ENCODE measurements around the gene ZC3H7A. TPM values are rescaled to one million over a fixed set of nuclear protein-coding genes. Genes with fewer than 3 reads are reported as not detected.

ZC3H7A gene
- total RNA-seq, 1 donor from 2014 or later: 36.0 TPM

- DNase-seq: no peak
Measured at GRCh38 chr16:11735787-11736186, 61.3 kb downstream of the ZC3H7A start.

DNA sequence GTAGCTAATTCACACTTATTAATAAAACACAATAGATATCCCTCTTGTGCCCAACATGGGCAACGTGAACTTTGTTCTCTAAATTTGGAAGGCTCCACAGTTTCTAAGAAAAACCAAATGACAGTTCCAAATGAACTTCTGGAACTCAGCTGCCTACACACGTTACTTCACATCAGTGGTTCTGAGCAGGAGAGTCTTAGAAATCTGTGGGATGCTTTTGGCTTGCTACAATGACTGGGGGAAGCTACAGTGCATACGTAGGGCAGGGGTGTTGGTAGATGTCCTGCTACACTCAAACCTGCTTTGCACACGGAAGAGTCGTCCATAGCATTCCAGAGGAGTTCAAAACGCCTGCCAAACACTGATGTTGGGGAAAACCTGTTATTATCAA is 62.4 kb downstream of the ZC3H7A start:
- no peak for DNase-seq

GRCh38 chr16:11734025-11734652 is 62.9 kb downstream of the ZC3H7A start:
- DNase-seq: no peak

DNA sequence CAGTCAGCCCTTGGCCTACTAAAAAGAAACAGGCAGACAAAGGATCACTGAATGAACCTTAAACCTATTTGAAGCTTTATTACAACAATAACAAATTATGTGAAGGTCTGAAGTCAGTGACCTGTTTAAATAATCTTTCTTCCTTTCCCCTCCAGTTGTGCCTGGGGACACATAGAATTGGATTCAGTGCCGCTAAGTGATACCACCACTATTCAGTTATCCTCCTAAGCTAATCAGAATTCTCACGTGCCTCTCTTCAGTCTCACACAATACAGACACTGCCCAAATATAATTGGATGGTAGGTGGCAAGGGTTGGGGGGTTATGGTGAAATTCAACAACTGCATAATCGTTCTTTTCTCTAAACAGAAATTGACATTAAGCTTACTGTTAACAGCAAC is 65.8 kb downstream of the ZC3H7A start:
- DNase-seq: no peak

- DNase-seq: no peak
Measured at GRCh38 chr16:11729787-11730186, 67.3 kb downstream of the ZC3H7A start.

DNA sequence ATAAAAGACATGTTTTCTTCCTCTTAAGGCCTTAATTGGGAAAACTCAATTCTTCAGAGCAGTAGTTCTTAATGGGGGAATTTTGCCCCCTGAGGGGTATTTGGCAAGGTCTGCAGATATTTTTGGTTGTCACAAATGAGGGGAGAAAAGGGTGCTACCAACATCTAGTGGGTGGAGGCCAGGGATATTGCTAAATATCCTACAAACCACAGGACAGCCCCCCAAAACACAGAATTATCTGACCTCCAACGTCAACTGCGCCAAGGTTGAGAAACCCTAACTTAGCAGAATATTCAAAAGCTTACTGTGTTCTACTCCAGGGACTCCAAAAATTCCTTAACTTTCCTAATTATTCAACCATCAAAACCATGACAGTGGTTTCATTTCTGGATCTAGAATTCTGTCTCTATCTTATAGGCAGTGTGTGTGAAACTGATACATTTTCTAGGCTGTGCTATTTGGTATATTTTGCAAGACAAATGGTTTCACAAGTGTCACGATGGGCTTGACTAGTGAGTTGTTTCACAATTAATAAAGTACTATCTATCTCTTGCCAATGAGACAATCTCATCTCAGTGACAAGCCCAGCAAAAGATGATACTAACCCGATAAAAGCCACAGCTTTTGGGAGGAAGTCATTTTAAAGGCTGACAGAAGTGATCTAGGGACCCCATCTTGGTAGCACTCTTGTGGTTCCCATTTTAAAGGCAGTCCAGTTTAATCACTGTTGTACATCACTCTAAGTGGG is 69.1 kb downstream of the ZC3H7A start:
- DNase-seq: no peak

DNA sequence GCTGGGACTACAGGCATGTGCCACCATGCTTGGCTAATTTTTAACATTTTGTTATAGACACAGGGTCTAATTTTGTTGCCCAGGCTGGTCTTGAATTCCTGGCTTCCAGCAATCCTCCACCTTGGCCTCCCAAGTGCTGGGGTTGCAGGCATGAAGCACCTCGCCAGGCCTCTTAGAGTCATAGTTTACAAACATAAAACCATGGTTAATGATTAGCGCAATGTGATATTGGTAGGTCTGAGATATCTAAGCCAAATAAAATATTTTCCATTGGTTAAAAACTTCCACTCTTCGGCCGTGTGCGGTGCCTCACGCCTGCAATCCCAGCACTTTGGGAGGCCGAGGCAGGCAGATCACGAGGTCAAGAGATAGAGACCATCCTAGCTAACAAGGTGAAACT is 71.0 kb downstream of the ZC3H7A start:
- DNase-seq: no peak

GRCh38 chr16:11725457-11725856 is 71.6 kb downstream of the ZC3H7A start:
- DNase-seq: no peak

DNA sequence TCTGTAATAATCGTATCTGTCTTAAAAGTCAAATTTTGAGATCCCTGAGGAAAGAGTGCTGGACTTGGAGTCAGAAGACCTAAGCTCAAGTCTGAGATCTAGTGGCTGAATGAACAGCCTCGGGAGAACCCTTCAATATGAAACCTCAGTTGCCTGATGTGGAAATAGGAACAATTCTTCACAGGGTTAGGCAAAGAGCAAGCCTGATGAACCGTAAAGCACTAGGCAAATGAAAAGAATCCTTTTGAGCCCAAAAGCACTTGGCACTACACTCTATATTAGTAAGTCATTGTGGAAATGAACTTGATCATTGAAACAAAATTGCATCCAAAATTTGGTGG is 74.6 kb downstream of the ZC3H7A start:
- DNase-seq: no peak

- no peak for DNase-seq
Measured at GRCh38 chr16:11721781-11722467, 75.1 kb downstream of the ZC3H7A start.

GRCh38 chr16:11719762-11720161 is 77.3 kb downstream of the ZC3H7A start:
- no peak for DNase-seq

DNA sequence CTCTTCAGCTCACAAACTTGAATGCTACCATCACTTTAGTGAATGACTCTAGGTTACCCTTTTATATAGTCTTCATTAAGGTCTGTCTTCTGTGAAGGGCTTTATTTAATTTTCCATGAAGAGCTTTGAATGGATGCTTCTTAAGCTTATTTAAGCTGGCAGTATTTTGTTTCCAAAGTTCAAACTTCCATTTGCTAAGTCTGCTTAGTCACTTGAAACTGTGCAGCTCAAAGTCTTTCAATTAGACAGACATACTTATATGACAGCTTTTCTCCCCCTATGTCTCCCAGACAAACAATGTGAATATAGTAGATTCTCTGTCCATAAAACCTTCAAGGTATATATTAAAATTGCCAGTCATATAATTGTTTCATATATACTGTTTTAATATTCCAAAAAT is 77.9 kb downstream of the ZC3H7A start:
- DNase-seq: no peak

- no peak for DNase-seq
Measured at GRCh38 chr16:11717811-11718210, 79.2 kb downstream of the ZC3H7A start.

- DNase-seq: no peak
Measured at GRCh38 chr16:11716336-11716735, 80.7 kb downstream of the ZC3H7A start.

DNA sequence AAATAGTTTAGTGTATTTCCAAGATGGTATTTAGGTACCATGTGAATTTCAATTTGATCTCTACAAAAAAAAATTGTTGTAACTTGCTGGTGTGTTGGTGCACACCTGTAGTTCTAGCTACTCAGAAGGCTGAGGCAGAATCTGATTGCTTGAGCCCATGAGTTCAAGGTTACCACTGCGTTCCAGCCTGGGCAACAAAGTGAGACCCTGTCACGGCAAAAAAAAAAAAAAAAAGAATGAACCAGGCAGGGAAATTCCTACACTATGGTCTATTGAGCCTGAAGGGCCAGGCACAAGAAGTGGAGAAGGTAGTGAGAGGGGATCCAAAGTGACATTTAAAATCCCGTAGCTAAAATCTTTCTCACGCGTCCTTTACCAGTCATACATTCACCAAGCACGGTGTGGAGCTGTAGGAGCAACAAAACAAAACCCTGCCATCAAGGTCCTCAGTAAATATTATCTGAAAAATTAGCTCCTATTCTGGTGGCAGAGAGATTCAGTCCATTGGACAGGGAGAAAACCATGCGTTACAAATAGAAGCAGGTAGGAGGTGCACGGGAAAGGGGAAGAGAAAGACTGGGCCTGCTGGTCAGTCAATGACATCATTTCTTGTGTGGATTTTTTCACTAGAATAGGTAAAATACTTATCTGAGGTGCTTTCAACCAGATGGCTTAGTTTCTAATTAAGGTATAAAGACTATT is 81.7 kb downstream of the ZC3H7A start:
- no peak for DNase-seq

- DNase-seq: no peak
Measured at GRCh38 chr16:11712122-11712521, 84.9 kb downstream of the ZC3H7A start.

- DNase-seq: no peak
Measured at GRCh38 chr16:11711662-11712061, 85.4 kb downstream of the ZC3H7A start.

DNA sequence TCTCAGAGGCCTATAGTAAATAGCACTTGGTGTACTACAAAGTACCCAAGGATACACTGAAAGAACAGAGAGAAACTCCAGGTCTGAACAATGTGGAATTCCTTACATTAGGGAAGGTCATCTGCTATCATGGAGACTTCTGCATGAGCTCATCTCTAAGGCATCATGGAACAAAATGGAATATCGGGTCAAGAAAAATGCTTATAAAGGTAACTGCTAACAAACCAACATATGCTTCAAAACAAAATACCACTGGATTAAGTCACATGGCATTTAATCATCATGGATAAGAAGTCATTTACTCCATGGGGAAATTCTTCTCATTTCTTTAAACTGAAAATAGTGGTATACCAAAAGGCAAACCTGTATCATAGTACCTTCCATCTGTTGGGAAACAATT is 88.6 kb downstream of the ZC3H7A start:
- no peak for DNase-seq

DNA sequence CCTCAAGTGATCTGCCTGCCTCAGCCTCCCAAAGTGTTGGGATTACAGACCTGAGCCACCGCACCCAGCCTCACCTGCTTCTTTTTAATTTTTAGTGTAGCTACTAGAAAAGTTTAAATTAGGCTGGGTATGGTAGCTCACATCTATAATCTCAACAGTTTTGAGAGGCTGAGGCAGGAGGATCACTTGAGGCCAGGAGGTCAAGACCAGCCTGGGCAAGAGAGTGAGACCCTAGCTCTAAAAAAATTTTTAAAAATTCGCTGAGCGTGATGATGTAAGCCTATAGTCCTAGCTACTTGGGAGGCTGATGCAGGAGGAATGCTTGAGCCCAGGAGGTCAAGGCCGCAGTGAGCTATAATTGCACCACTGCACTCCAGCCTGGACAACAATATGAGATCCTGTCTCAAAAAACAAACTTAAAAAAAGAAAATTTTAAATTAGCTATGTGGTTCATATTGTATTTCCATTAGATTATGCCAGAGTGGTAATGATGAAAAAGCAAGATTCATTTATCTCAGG is 89.3 kb downstream of the ZC3H7A start:
- no peak for DNase-seq

- no peak for DNase-seq
Measured at GRCh38 chr16:11706180-11706742, 90.8 kb downstream of the ZC3H7A start.

DNA sequence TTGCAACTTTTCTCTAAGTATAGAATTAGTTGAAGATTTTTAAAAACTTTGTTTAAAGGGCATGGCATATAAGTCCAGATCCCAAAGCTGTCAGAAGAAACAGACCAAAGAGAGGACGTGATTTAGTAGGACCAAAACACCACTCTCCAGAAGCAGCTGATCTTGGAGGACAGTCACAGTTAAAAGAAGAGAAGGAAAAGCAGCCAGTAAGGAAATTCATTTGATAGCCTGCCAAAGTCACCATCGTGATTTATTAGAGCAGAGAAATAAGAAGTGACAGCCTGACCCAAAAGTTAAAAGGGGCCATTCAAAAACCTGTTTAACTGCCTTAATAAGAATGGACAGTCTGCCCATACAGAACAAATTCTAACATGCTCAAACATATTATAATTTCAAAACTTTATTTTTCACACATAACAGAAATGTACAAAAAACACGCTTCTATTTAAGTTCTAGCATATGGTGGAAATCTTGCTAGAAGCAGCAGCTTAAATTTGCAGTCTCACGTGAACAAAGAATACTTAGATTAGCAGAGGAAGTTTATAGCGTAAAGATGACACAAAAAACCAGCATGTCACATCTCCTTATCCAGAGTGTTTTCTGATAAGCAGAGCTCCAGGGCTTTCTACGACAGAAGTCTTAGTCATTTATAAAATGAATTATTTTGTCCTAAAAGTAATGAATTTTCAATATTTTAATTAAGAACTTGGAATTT is 91.6 kb downstream of the ZC3H7A start:
- no peak for DNase-seq
